Measurements from ENCODE around the gene ANKRD10. TPM values are rescaled to one million over a fixed set of nuclear protein-coding genes. Genes with fewer than 3 reads are reported as not detected.

ANKRD10 gene
- total and polyA plus RNA-seq, 2 experiments from 2014 or later = 250 to 277 TPM

DNA sequence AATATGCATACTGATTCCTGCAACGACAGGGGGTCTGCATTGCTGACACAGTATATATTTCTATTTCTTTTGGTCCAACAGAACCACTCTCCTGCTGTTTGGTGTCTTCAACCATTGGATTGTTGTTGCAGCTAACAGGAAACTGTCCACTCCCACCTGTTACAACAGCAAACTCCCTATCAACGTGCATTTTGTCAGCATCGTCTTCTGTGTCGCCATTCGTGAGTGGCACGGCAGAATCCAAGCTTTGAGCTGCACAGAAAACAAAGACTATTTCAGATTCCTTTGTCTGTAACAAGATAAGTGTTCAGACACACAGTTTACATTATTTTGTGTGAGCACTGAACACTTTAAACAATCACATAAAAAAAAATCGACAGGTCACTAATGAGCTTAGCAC lies 31.3 kb downstream of the ANKRD10 start:
- no peak for TF ChIP-seq EZH2 (IDR thresholded peaks at IDR 0.05; ENCODE audit: low read depth, unreplicated experiment)
- TF ChIP-seq, protein P1, sequence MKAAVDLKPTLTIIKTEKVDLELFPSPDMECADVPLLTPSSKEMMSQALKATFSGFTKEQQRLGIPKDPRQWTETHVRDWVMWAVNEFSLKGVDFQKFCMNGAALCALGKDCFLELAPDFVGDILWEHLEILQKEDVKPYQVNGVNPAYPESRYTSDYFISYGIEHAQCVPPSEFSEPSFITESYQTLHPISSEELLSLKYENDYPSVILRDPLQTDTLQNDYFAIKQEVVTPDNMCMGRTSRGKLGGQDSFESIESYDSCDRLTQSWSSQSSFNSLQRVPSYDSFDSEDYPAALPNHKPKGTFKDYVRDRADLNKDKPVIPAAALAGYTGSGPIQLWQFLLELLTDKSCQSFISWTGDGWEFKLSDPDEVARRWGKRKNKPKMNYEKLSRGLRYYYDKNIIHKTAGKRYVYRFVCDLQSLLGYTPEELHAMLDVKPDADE (IDR thresholded peaks at IDR 0.05) = no peak
- no peak for TF ChIP-seq ZNF114 (CRISPR knock-in tag; IDR thresholded peaks at IDR 0.05)
- TF ChIP-seq CREB1 (CRISPR knock-in tag; IDR thresholded peaks at IDR 0.05; ENCODE audit: low read depth) = no peak
- no peak for TF ChIP-seq STAT1 (IDR thresholded peaks at IDR 0.05; ENCODE audit: unreplicated experiment)
- no peak for TF ChIP-seq EZH2phosphoT487 (IDR thresholded peaks at IDR 0.05; ENCODE audit: unreplicated experiment)
- TF ChIP-seq POLR2AphosphoS5 (IDR thresholded peaks at IDR 0.05; ENCODE audit: low read depth) = no peak
- TF ChIP-seq, protein P2, sequence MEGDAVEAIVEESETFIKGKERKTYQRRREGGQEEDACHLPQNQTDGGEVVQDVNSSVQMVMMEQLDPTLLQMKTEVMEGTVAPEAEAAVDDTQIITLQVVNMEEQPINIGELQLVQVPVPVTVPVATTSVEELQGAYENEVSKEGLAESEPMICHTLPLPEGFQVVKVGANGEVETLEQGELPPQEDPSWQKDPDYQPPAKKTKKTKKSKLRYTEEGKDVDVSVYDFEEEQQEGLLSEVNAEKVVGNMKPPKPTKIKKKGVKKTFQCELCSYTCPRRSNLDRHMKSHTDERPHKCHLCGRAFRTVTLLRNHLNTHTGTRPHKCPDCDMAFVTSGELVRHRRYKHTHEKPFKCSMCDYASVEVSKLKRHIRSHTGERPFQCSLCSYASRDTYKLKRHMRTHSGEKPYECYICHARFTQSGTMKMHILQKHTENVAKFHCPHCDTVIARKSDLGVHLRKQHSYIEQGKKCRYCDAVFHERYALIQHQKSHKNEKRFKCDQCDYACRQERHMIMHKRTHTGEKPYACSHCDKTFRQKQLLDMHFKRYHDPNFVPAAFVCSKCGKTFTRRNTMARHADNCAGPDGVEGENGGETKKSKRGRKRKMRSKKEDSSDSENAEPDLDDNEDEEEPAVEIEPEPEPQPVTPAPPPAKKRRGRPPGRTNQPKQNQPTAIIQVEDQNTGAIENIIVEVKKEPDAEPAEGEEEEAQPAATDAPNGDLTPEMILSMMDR (conservative IDR thresholded peaks at IDR 0.05; ENCODE audit: low read depth in 2 of 2) = no peak
- TF ChIP-seq, protein P3, sequence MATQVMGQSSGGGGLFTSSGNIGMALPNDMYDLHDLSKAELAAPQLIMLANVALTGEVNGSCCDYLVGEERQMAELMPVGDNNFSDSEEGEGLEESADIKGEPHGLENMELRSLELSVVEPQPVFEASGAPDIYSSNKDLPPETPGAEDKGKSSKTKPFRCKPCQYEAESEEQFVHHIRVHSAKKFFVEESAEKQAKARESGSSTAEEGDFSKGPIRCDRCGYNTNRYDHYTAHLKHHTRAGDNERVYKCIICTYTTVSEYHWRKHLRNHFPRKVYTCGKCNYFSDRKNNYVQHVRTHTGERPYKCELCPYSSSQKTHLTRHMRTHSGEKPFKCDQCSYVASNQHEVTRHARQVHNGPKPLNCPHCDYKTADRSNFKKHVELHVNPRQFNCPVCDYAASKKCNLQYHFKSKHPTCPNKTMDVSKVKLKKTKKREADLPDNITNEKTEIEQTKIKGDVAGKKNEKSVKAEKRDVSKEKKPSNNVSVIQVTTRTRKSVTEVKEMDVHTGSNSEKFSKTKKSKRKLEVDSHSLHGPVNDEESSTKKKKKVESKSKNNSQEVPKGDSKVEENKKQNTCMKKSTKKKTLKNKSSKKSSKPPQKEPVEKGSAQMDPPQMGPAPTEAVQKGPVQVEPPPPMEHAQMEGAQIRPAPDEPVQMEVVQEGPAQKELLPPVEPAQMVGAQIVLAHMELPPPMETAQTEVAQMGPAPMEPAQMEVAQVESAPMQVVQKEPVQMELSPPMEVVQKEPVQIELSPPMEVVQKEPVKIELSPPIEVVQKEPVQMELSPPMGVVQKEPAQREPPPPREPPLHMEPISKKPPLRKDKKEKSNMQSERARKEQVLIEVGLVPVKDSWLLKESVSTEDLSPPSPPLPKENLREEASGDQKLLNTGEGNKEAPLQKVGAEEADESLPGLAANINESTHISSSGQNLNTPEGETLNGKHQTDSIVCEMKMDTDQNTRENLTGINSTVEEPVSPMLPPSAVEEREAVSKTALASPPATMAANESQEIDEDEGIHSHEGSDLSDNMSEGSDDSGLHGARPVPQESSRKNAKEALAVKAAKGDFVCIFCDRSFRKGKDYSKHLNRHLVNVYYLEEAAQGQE (IDR thresholded peaks at IDR 0.05; ENCODE audit: unreplicated experiment) = no peak
- TF ChIP-seq NANOG (IDR thresholded peaks at IDR 0.05; ENCODE audit: borderline replicate concordance) = no peak
- TF ChIP-seq, protein P4, sequence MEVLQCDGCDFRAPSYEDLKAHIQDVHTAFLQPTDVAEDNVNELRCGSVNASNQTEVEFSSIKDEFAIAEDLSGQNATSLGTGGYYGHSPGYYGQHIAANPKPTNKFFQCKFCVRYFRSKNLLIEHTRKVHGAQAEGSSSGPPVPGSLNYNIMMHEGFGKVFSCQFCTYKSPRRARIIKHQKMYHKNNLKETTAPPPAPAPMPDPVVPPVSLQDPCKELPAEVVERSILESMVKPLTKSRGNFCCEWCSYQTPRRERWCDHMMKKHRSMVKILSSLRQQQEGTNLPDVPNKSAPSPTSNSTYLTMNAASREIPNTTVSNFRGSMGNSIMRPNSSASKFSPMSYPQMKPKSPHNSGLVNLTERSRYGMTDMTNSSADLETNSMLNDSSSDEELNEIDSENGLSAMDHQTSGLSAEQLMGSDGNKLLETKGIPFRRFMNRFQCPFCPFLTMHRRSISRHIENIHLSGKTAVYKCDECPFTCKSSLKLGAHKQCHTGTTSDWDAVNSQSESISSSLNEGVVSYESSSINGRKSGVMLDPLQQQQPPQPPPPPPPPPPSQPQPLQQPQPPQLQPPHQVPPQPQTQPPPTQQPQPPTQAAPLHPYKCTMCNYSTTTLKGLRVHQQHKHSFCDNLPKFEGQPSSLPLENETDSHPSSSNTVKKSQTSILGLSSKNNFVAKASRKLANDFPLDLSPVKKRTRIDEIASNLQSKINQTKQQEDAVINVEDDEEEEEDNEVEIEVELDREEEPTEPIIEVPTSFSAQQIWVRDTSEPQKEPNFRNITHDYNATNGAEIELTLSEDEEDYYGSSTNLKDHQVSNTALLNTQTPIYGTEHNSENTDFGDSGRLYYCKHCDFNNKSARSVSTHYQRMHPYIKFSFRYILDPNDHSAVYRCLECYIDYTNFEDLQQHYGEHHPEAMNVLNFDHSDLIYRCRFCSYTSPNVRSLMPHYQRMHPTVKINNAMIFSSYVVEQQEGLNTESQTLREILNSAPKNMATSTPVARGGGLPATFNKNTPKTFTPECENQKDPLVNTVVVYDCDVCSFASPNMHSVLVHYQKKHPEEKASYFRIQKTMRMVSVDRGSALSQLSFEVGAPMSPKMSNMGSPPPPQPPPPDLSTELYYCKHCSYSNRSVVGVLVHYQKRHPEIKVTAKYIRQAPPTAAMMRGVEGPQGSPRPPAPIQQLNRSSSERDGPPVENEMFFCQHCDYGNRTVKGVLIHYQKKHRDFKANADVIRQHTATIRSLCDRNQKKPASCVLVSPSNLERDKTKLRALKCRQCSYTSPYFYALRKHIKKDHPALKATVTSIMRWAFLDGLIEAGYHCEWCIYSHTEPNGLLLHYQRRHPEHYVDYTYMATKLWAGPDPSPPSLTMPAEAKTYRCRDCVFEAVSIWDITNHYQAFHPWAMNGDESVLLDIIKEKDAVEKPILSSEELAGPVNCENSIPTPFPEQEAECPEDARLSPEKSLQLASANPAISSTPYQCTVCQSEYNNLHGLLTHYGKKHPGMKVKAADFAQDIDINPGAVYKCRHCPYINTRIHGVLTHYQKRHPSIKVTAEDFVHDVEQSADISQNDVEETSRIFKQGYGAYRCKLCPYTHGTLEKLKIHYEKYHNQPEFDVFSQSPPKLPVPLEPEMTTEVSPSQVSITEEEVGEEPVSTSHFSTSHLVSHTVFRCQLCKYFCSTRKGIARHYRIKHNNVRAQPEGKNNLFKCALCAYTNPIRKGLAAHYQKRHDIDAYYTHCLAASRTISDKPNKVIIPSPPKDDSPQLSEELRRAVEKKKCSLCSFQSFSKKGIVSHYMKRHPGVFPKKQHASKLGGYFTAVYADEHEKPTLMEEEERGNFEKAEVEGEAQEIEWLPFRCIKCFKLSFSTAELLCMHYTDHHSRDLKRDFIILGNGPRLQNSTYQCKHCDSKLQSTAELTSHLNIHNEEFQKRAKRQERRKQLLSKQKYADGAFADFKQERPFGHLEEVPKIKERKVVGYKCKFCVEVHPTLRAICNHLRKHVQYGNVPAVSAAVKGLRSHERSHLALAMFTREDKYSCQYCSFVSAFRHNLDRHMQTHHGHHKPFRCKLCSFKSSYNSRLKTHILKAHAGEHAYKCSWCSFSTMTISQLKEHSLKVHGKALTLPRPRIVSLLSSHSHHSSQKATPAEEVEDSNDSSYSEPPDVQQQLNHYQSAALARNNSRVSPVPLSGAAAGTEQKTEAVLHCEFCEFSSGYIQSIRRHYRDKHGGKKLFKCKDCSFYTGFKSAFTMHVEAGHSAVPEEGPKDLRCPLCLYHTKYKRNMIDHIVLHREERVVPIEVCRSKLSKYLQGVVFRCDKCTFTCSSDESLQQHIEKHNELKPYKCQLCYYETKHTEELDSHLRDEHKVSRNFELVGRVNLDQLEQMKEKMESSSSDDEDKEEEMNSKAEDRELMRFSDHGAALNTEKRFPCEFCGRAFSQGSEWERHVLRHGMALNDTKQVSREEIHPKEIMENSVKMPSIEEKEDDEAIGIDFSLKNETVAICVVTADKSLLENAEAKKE (CRISPR knock-in tag; IDR thresholded peaks at IDR 0.05) = no peak
- TF ChIP-seq ZNF331 (CRISPR knock-in tag; IDR thresholded peaks at IDR 0.05; ENCODE audit: low read depth) = no peak
- no peak for TF ChIP-seq JUNB (IDR thresholded peaks at IDR 0.05; ENCODE audit: unreplicated experiment)
- peaks cover 13% of the 10 kb centered on the region for H3K27me3 Mint-ChIP-seq (ENCODE audit: insufficient read depth, low read depth, poor library complexity)
- peaks cover 13% of the 10 kb centered on the region; the same call in 1 of the 2 replicates for H4K20me1 ChIP-seq (replicated peaks; ENCODE audit: insufficient read depth)
- H2AFZ ChIP-seq = no peak overlapping the region
- no peaks in the 10 kb centered on the region; the same call in 2 of the 3 replicates for H3K36me3 Mint-ChIP-seq (ENCODE audit: low read depth)
- H3K27ac ChIP-seq (ENCODE audit: low read depth) = no peak overlapping the region
- H3K4me3 Mint-ChIP-seq = no peak overlapping the region
- DNase-seq (ENCODE audit: low spot score) = no peak
- no peak overlapping the region for H3K4me2 ChIP-seq
- no peaks in the 10 kb centered on the region for H3K79me2 ChIP-seq (replicated peaks; ENCODE audit: insufficient read depth)
- no peak overlapping the region; the same call in 1 of the 2 replicates for H3K27ac Mint-ChIP-seq
- 0 out of 2 replicates have a peak, but pooled peaks cover 5% of the 10 kb centered on the region for H3F3A ChIP-seq (replicated peaks; ENCODE audit: low read depth)
- no peaks in the 10 kb centered on the region; the same call in 2 of the 3 replicates for H3K9me3 Mint-ChIP-seq
- no peaks in the 10 kb centered on the region for H3K9me2 ChIP-seq (ENCODE audit: insufficient read depth)
- no peaks in the 10 kb centered on the region for H3K27me3 ChIP-seq (ENCODE audit: insufficient read depth)
- peaks cover 31% of the 10 kb centered on the region for H3K4me1 ChIP-seq (ENCODE audit: insufficient read depth)
- no peak overlapping the region for H3K4me3 ChIP-seq
- no peaks in the 10 kb centered on the region for H3K36me3 ChIP-seq (ENCODE audit: insufficient read depth)
- peaks cover 40% of the 10 kb centered on the region for H3K4me1 Mint-ChIP-seq
- ATAC-seq = no peak
